GM21367 (cell line): Measurements from ENCODE around the gene KCNH6.

ENCODE experiments used
- ATAC-seq: cut with Tn5 transposase; IDR thresholded peaks from one replicate; pipeline ENCODE4 v1.9.1; 2021; ENCODE audit not compliant: unreplicated experiment

KCNH6 gene, protein sequence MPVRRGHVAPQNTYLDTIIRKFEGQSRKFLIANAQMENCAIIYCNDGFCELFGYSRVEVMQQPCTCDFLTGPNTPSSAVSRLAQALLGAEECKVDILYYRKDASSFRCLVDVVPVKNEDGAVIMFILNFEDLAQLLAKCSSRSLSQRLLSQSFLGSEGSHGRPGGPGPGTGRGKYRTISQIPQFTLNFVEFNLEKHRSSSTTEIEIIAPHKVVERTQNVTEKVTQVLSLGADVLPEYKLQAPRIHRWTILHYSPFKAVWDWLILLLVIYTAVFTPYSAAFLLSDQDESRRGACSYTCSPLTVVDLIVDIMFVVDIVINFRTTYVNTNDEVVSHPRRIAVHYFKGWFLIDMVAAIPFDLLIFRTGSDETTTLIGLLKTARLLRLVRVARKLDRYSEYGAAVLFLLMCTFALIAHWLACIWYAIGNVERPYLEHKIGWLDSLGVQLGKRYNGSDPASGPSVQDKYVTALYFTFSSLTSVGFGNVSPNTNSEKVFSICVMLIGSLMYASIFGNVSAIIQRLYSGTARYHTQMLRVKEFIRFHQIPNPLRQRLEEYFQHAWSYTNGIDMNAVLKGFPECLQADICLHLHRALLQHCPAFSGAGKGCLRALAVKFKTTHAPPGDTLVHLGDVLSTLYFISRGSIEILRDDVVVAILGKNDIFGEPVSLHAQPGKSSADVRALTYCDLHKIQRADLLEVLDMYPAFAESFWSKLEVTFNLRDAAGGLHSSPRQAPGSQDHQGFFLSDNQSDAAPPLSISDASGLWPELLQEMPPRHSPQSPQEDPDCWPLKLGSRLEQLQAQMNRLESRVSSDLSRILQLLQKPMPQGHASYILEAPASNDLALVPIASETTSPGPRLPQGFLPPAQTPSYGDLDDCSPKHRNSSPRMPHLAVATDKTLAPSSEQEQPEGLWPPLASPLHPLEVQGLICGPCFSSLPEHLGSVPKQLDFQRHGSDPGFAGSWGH

DNA sequence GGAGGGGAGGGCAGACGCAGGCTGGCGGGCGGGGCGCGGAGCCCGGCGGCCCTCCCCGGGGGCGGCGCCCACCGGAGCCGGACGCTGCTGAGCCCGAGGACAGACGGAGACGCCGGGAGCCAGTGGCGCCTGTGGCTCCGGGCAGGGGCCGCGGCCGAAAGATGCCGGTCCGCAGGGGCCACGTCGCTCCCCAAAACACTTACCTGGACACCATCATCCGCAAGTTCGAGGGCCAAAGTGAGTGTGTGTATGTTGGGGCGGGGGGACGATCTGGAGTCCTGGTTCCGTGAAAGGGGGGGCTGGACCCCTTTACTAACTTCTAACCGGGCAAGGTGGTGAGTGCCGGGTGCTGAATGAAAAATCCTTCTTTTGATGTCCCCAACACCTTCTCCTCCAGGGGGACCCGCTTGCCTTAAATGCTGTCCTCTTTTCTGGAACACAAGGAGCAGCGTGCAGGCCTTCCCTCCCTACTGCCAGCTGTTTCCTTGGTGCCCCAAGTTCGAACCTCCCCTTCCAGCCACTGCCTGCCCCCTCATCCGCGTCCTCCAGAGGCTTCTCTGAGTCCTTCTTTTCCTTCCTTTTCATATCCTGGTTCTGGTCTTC, at the start of gene KCNH6:
KCNH6 (plus strand) TSS at position 106 of the 603 bp plus-strand sequence; CDS start at position 162, 56 bp downstream.
- no peak for ATAC-seq

DNA sequence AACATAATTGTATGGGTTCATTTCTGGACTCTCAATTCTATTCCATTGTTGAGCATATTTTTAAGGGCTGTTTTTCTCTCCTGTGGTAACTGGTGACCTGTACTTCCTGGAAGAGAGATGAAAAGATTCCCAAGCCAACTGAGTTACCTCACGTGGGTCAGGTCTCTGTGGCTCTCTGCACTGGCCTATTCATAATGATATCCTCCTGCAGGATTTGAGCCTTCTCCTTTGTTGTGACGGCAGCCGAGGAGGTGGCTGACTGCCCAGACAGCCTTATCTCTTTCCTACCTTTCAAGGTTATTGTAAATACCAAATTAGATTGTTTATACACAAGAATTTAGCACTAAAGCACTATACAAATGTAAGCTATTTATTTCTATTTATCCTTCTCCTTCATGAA, 49.0 kb upstream of the KCNH6 start:
- no peak for ATAC-seq

DNA sequence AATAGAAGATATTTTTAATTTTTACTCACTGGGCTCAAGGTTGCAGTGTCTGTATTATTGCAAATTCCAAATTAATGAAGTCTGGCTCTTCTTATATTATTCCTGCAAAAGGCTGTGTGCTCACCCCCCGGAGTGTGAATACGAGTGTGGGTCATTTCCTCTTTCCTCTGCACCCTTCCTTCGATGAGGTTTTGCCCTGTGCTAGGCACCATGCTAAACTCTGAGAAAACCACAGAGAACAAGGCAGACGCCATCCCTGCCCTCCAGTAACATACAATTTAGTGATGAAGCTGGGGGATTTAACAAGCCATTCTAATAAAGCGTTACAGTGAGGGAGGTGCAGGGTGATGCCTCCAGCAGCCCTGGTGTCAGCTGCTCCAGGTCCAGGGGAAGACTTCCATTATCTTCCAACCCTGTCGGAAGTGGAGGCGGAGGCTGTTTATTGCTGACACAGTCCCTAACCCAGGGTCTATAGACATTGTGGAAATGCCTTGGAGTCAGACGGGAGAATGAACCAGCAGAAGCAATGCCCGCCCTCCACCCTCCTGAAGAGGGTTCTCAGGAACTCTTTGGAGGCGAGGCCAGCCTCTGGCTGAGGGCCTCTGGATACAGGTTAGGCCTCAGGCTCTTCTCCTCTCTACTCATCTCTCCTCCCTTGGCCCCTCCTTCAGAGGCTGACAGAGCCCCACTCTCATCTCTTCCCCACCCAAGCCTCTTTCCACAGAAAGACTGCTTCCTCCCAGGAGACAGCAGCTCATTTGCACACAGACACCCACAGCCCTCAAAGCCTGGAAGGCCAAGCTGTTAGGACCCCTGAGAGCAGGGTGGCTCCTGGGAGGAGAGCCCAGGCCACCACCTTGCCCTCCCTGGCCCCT, 48.3 kb upstream of the KCNH6 start:
- ATAC-seq, result no peak

GRCh38 chr17:63475491-63476412, 47.4 kb upstream of the KCNH6 start:
- no peak for ATAC-seq

GRCh38 chr17:63476459-63476853, 46.7 kb upstream of the KCNH6 start:
- ATAC-seq, result no peak

DNA sequence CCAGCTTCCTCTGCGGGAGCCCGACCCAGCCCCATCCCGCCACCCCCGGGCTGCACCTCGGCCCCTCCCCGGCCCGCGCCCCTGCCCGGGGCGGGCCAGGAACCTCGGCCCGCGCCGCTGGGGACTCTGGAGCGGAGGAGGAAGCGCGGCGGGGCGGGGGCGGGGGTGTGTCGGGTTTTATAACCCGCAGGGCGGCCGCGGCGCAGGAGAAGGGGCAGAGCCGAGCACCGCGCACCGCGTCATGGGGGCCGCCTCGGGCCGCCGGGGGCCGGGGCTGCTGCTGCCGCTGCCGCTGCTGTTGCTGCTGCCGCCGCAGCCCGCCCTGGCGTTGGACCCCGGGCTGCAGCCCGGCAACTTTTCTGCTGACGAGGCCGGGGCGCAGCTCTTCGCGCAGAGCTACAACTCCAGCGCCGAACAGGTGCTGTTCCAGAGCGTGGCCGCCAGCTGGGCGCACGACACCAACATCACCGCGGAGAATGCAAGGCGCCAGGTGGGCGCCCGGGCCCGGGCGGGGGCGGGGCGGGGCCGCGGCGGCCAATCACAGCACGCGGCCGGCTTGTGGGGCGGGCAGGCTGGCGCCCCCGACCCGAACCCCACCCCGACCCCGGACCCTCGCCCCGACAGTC, 46.2 kb upstream of the KCNH6 start, which contains the start of gene ACE:
ACE (plus strand) TSS at position 208 of the 626 bp plus-strand sequence; CDS start at position 242, 34 bp downstream.
- ATAC-seq, result peak; percentile 41

DNA sequence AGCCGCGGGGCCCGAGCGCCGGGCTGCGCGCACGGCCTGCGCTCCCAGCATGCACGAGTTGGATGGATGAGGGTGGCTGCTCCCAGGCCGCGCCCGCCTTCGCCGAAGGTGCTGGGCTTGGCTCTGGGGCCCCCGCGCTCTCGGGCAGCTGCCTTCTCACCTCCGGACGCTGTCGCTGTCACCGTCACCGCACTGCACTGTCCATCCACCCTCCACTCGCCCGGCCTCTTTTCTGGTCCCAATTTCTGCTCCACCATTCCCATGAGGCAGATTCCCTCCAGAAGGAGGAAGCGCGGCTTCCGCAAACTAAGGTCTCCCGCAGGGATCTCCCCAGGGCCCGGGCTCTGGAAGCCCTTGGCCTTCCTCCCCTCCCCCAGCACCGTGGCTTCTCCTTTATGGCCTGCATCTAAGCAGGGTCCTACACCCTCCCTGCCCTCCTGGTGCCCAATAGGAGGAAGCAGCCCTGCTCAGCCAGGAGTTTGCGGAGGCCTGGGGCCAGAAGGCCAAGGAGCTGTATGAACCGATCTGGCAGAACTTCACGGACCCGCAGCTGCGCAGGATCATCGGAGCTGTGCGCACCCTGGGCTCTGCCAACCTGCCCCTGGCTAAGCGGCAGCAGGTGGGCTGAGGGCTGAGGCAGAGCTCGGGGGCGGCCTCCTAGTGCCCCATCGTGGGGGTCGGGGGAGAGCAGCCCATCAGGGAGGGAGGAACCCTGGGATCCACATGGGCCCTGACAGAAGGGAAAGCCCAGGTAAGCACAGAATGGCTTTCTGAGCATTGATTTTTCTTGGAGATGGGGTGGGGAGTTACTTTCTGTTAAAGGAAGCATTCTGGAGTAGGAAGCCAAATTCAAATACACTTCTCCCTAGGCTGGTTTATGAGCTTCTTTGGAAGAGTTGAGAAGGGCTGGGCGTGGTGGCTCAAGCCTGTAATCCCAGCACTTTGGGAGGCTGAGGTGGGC, 45.4 kb upstream of the KCNH6 start:
- ATAC-seq, result no peak

- ATAC-seq, result peak; percentile 69
Measured at GRCh38 chr17:63478814-63479494, 44.2 kb upstream of the KCNH6 start.

DNA sequence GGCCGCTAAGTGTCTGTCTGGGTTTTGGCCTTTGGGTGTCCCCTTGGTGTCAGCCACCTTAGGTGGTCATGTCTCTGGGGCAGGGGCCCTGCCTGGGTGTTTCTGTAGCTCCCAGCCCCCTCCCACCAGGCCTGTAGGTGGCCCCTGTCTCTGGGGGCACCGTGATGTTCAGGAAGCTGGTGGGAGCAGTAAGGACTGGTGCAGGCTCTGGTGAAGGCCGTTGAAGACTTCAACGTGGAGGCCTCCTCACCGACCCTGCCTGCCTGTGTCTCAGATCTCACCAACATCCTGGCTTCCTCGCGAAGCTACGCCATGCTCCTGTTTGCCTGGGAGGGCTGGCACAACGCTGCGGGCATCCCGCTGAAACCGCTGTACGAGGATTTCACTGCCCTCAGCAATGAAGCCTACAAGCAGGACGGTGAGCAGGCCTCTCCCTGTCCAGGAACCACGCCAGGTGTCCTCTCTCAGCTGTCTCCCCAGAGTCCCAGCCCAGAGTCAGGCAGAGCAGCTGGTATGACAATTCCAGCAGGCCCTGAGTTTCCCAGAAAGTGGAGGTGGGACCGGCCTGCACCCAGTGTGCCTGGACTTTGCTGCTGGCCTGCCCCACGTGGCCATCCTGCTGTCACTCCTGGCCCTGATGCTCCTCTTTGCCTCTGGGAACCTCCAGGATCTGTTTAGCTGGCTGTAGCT, 43.5 kb upstream of the KCNH6 start:
- no peak for ATAC-seq

DNA sequence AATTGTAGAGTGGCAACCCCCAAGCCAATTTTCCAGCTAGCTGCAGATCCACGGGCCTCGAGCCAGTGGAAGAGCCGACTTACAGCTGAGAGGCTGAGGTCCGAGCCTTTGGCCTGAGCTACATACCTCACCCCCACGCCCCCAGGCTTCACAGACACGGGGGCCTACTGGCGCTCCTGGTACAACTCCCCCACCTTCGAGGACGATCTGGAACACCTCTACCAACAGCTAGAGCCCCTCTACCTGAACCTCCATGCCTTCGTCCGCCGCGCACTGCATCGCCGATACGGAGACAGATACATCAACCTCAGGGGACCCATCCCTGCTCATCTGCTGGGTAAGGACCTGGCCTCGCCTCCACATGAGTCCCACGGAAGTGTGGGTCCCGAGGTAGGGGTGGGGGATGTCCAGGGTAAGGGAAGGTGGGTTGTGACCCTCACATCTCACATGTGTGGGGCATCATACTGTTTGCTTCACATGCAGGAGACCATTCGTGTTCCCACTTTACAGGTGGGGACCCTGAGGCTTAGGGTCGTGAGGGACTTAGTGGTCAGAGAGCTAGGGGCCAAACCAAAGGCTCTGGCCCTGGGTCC, 42.9 kb upstream of the KCNH6 start:
- ATAC-seq, result no peak

DNA sequence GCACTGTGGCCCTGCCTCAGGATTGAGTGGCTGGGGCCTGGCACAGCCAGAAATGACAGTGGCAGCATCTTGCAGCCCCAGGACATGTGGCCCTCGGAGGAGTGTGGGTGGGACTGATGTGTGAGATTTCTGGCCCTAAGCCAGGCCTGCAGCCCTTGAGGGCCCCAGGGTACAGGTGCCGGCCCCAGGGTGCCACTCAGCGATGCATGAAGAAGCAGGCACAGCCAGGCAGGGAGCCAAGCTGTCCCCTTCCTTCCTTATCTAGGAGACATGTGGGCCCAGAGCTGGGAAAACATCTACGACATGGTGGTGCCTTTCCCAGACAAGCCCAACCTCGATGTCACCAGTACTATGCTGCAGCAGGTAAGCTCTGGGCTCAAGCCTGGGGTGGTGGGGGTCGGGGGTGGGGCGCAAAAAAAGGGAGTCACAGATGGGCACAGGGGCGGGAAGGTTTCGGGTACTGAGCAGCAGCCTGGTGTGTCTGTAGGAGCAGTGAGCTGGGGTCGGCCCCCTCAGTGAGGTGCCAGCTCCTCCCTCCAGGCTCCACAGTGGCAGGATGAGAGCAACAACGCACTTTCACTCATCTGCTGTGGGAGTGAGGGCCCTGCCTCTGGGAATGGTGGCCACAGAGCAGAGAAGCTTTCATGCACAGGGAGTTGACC, 42.2 kb upstream of the KCNH6 start:
- no peak for ATAC-seq

- no peak for ATAC-seq
Measured at GRCh38 chr17:63481488-63481870, 41.7 kb upstream of the KCNH6 start.

- ATAC-seq, result no peak
Measured at GRCh38 chr17:63482509-63482908, 40.6 kb upstream of the KCNH6 start.

DNA sequence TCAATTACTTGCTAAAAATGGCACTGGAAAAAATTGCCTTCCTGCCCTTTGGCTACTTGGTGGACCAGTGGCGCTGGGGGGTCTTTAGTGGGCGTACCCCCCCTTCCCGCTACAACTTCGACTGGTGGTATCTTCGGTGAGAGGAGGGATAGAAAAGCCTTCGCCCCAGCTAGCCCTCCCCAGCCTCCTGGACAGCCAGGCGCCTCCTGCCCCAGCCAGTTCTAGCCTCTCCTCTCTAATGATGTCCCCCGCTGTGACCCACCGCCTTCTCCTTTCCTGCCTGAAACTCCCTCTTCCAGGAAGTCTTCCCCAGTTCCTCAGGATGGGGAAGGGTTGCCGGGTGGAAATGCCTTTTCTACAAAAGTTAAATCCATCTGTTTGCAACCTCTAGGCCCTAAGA, 40.1 kb upstream of the KCNH6 start:
- ATAC-seq, result no peak

GRCh38 chr17:63483655-63484575, 39.2 kb upstream of the KCNH6 start:
- no peak for ATAC-seq
